Measurements from ENCODE around the gene GNPTG. TPM values are rescaled to one million over a fixed set of nuclear protein-coding genes. Genes with fewer than 3 reads are reported as not detected.
A peak's percentile ranks its signal among the peaks of the same experiment; 100 is the strongest.

The GNPTG gene
- total and polyA plus RNA-seq, 2 of the 13 experiments (the other 11 are each of a cell fraction or from before 2014, with no cell fraction given): 22.7 to 71.1 TPM

DNA sequence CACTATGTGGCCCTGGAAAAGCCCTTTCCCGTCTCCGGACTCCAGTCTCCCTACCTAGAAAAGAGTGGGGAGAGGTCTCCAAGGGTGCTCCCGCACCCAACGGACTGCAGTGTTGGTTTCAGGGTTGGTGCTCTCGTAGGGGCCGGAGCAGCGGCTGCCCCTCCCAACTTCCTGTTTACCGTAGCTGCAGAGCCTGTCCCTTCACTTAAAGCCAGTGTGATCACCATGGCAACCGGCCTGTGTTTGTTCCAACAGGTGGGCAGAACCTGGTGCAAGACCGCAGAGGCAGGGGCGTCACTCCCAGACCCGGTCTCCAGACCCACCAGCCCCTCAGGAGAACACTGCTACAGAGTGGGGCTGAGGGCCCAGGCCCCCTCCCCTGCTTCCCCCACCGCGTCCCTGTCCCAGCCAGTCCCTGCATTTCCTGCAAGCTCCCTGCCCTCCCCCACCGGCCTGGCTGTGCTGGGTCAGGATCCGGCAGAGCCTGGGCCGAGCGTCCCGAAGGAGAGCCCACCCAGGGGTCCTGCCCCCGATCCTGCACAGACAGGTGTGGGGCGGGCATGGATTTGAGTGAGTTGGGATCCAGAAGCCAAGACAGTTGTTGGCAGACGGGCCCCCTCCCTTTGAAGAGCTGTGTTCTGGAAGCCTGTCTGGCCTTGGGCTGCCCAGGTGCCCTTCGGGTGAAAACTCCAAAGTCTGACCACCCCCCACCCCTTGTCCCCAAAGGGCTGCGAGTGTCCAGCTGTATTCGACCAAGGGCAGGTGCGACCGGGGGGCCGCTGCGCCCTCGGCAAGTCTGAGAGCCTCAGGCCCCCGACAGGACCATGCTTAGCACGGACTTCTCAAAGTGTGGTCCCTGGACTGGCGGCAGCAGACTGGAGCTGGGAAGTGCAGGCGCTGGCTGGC lies 19.8 kb upstream of the GNPTG start (continued):
- TF ChIP-seq, protein P1, sequence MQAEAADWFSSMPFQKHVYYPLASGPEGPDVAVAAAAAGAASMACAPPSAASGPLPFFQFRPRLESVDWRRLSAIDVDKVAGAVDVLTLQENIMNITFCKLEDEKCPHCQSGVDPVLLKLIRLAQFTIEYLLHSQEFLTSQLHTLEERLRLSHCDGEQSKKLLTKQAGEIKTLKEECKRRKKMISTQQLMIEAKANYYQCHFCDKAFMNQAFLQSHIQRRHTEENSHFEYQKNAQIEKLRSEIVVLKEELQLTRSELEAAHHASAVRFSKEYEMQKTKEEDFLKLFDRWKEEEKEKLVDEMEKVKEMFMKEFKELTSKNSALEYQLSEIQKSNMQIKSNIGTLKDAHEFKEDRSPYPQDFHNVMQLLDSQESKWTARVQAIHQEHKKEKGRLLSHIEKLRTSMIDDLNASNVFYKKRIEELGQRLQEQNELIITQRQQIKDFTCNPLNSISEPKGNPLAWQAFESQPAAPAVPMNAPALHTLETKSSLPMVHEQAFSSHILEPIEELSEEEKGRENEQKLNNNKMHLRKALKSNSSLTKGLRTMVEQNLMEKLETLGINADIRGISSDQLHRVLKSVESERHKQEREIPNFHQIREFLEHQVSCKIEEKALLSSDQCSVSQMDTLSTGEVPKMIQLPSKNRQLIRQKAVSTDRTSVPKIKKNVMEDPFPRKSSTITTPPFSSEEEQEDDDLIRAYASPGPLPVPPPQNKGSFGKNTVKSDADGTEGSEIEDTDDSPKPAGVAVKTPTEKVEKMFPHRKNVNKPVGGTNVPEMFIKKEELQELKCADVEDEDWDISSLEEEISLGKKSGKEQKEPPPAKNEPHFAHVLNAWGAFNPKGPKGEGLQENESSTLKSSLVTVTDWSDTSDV (CRISPR knock-in tag; IDR thresholded peaks at IDR 0.05): 0 out of 2 replicates have a peak, but pooled peaks have one; percentile 15
- TF ChIP-seq ZNF143 (CRISPR knock-in tag; IDR thresholded peaks at IDR 0.05) (no peak), DR1 (CRISPR knock-in tag; IDR thresholded peaks at IDR 0.05) (no peak), AGO2 (optimal IDR thresholded peaks at IDR 0.05; ENCODE audit: low read depth, low read length) (no peak), NFE2L2 (IDR thresholded peaks at IDR 0.05; ENCODE audit: low read length) (no peak), PHF8 (CRISPR knock-in tag; IDR thresholded peaks at IDR 0.05) (peak; percentile 17; the same call in 1 of the 2 replicates), NFKB2 (CRISPR knock-in tag; IDR thresholded peaks at IDR 0.05; ENCODE audit: borderline replicate concordance) (peak; percentile 49; the same call in 1 of the 2 replicates), MYC (CRISPR knock-in tag; IDR thresholded peaks at IDR 0.05; ENCODE audit: borderline replicate concordance) (no peak), ZNF501 (CRISPR knock-in tag; IDR thresholded peaks at IDR 0.05) (peak; percentile 62; the same call in 1 of the 2 replicates), SMARCC2 (IDR thresholded peaks at IDR 0.05) (no peak), SMYD3 (CRISPR knock-in tag; IDR thresholded peaks at IDR 0.05) (no peak), PAF1 (CRISPR knock-in tag; IDR thresholded peaks at IDR 0.05) (no peak), ATAD3A (CRISPR knock-in tag; IDR thresholded peaks at IDR 0.05) (no peak), BCL6 (CRISPR knock-in tag; IDR thresholded peaks at IDR 0.05) (no peak), RFX3 (CRISPR knock-in tag; IDR thresholded peaks at IDR 0.05) (peak; percentile 89)
- TF ChIP-seq, protein P2, sequence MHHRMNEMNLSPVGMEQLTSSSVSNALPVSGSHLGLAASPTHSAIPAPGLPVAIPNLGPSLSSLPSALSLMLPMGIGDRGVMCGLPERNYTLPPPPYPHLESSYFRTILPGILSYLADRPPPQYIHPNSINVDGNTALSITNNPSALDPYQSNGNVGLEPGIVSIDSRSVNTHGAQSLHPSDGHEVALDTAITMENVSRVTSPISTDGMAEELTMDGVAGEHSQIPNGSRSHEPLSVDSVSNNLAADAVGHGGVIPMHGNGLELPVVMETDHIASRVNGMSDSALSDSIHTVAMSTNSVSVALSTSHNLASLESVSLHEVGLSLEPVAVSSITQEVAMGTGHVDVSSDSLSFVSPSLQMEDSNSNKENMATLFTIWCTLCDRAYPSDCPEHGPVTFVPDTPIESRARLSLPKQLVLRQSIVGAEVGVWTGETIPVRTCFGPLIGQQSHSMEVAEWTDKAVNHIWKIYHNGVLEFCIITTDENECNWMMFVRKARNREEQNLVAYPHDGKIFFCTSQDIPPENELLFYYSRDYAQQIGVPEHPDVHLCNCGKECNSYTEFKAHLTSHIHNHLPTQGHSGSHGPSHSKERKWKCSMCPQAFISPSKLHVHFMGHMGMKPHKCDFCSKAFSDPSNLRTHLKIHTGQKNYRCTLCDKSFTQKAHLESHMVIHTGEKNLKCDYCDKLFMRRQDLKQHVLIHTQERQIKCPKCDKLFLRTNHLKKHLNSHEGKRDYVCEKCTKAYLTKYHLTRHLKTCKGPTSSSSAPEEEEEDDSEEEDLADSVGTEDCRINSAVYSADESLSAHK (CRISPR knock-in tag; IDR thresholded peaks at IDR 0.05; ENCODE audit: borderline replicate concordance): no peak
- TF ChIP-seq, protein P3, sequence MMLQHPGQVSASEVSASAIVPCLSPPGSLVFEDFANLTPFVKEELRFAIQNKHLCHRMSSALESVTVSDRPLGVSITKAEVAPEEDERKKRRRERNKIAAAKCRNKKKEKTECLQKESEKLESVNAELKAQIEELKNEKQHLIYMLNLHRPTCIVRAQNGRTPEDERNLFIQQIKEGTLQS (CRISPR knock-in tag; IDR thresholded peaks at IDR 0.05): no peak
- TF ChIP-seq, protein P4, sequence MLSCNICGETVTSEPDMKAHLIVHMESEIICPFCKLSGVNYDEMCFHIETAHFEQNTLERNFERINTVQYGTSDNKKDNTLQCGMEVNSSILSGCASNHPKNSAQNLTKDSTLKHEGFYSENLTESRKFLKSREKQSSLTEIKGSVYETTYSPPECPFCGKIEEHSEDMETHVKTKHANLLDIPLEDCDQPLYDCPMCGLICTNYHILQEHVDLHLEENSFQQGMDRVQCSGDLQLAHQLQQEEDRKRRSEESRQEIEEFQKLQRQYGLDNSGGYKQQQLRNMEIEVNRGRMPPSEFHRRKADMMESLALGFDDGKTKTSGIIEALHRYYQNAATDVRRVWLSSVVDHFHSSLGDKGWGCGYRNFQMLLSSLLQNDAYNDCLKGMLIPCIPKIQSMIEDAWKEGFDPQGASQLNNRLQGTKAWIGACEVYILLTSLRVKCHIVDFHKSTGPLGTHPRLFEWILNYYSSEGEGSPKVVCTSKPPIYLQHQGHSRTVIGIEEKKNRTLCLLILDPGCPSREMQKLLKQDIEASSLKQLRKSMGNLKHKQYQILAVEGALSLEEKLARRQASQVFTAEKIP (CRISPR knock-in tag; IDR thresholded peaks at IDR 0.05; ENCODE audit: borderline replicate concordance): no peak
- TF ChIP-seq, protein P5, sequence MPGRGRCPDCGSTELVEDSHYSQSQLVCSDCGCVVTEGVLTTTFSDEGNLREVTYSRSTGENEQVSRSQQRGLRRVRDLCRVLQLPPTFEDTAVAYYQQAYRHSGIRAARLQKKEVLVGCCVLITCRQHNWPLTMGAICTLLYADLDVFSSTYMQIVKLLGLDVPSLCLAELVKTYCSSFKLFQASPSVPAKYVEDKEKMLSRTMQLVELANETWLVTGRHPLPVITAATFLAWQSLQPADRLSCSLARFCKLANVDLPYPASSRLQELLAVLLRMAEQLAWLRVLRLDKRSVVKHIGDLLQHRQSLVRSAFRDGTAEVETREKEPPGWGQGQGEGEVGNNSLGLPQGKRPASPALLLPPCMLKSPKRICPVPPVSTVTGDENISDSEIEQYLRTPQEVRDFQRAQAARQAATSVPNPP (CRISPR knock-in tag; IDR thresholded peaks at IDR 0.05): no peak
